ENCODE results near the gene RHEB. TPM values are rescaled to one million over a fixed set of nuclear protein-coding genes. Genes with fewer than 3 reads are reported as not detected.

Gene RHEB
- total RNA-seq, 2 donors from 2014 or later = 66.8 to 67.6 TPM

GRCh38 chr7:151432658-151433521 is 86.8 kb downstream of the RHEB start:
- H3K9me3 ChIP-seq = no peaks in the 10 kb centered on the region
- no peaks in the 10 kb centered on the region for H3K36me3 ChIP-seq
- no peak overlapping the region for H3K4me3 ChIP-seq
- no peaks in the 10 kb centered on the region for H3K27me3 ChIP-seq
- H3K27ac ChIP-seq = no peak overlapping the region
- H3K4me1 ChIP-seq = no peaks in the 10 kb centered on the region
- no peak for DNase-seq
- intact Hi-C loops (cut with DNase I) = no loop called here
- H3K9ac ChIP-seq (ENCODE audit: low read depth in 2 of 2, low read length in 2 of 2) = no peak overlapping the region
- TF ChIP-seq, protein P1, sequence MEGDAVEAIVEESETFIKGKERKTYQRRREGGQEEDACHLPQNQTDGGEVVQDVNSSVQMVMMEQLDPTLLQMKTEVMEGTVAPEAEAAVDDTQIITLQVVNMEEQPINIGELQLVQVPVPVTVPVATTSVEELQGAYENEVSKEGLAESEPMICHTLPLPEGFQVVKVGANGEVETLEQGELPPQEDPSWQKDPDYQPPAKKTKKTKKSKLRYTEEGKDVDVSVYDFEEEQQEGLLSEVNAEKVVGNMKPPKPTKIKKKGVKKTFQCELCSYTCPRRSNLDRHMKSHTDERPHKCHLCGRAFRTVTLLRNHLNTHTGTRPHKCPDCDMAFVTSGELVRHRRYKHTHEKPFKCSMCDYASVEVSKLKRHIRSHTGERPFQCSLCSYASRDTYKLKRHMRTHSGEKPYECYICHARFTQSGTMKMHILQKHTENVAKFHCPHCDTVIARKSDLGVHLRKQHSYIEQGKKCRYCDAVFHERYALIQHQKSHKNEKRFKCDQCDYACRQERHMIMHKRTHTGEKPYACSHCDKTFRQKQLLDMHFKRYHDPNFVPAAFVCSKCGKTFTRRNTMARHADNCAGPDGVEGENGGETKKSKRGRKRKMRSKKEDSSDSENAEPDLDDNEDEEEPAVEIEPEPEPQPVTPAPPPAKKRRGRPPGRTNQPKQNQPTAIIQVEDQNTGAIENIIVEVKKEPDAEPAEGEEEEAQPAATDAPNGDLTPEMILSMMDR (IDR thresholded peaks at IDR 0.05) = no peak

- Histone ChIP-seq H3K27ac (no peak overlapping the region), H3K4me1 (no peaks in the 10 kb centered on the region), H3K36me3 (no peaks in the 10 kb centered on the region), H3K9me3 (no peaks in the 10 kb centered on the region), H3K9ac (ENCODE audit: low read depth in 2 of 2, low read length in 2 of 2) (no peak overlapping the region), H3K4me3 (no peak overlapping the region), H3K27me3 (no peaks in the 10 kb centered on the region)
- DNase-seq = no peak
- TF ChIP-seq, protein P1 (IDR thresholded peaks at IDR 0.05) = no peak
- intact Hi-C loops (cut with DNase I) = no loop called here
These were observed 87.9 kb downstream of the RHEB start for GRCh38 chr7:151431768-151432311.

DNA sequence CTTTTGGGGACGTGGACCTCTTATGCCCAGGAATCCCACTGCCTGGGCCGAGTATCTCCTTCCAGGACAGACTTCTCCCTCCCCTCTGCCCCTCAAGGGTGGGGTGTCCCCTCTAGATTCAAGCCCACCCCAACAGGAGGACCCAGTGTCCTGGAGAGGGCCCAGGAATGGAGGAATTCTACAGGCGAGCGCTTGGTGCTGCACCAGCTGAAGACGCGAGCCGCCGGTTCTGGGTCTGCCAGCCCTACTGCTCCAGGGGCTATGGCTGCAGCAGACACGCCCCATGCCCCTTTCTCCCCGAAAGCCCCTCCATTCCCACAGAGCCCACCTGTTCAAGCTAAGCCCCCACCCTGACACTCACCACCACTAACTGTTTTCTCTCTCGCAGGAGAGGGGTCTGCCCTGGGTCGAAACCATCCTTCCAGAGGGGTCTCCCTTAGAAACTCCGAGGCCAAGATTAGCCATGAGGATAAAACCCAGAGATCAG is 88.4 kb downstream of the RHEB start:
- intact Hi-C loops (cut with DNase I) = no loop called here
- no peaks in the 10 kb centered on the region for H3K9me3 ChIP-seq
- H3K4me3 ChIP-seq = no peak overlapping the region
- no peak overlapping the region for H3K27ac ChIP-seq
- no peak for DNase-seq
- TF ChIP-seq, protein P1 (IDR thresholded peaks at IDR 0.05) = no peak
- no peaks in the 10 kb centered on the region for H3K27me3 ChIP-seq
- H3K9ac ChIP-seq (ENCODE audit: low read depth in 2 of 2, low read length in 2 of 2) = no peak overlapping the region
- no peaks in the 10 kb centered on the region for H3K36me3 ChIP-seq
- H3K4me1 ChIP-seq = no peaks in the 10 kb centered on the region

DNA sequence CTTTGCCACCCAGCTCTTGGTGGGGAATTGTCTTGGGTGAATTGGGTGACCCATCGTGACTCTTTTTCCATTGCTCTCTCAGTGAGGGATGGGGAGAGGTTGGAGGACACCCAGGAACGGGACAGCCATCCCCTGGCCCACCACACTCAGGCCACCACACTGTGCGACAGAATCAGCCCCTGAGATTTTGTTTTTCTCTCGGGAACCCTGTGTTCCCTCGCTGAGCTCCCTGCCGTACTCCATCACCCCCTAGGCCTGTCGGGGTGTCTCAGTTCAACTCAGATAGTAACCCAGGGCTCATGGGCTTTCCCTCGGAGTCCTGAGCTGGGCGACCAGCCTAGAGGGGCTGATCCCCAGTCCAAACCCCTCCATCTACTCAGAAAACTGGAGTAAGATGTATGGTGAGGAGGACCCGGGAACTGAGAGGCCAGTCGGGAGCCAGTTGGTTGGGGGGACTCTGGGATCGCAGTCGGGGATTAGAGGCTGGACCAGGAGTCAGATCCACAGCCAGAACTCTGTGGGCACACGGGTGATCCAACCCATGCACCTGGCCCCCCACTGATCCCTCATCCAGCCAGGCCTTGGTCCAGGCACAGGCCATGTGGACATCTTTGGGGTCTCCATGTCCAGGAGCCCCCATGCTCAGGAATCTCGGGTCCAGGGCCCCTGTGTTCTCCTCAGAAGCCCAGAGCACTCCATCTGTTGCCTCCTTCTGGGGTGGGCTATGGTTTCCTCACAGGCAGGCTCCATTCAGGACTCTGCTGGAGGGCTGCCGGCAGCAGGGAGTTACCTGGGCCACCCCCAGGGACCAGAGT is 89.1 kb downstream of the RHEB start:
- intact Hi-C loops (cut with DNase I) = no loop called here
- TF ChIP-seq, protein P1 (IDR thresholded peaks at IDR 0.05) = no peak

GRCh38 chr7:151429560-151430331 is 89.9 kb downstream of the RHEB start:
- intact Hi-C loops (cut with DNase I) = no loop called here
- Histone ChIP-seq H3K9ac (ENCODE audit: low read depth in 2 of 2, low read length in 2 of 2) (no peak overlapping the region), H3K9me3 (no peaks in the 10 kb centered on the region), H3K27ac (no peak overlapping the region), H3K4me3 (no peak overlapping the region), H3K4me1 (no peaks in the 10 kb centered on the region), H3K36me3 (no peaks in the 10 kb centered on the region), H3K27me3 (no peaks in the 10 kb centered on the region)
- TF ChIP-seq, protein P1 (IDR thresholded peaks at IDR 0.05) = no peak
- DNase-seq = no peak

More for the DNA sequence above, 89.1 kb downstream of the RHEB start:
- DNase-seq = no peak
- H3K4me1 ChIP-seq = no peaks in the 10 kb centered on the region
- no peak overlapping the region for H3K4me3 ChIP-seq
- H3K27me3 ChIP-seq = no peaks in the 10 kb centered on the region
- H3K9ac ChIP-seq (ENCODE audit: low read depth in 2 of 2, low read length in 2 of 2) = no peak overlapping the region
- H3K36me3 ChIP-seq = no peaks in the 10 kb centered on the region
- H3K9me3 ChIP-seq = no peaks in the 10 kb centered on the region
- no peak overlapping the region for H3K27ac ChIP-seq
